Activated naive CD4-positive, alpha-beta T cell treated with anti-CD3 and anti-CD28 coated beads, Interleukin-2, amount 10 ng/mL, durations not matched to agents 7 days and 5 days (primary cell): ENCODE measurements around the gene ABCA4.
A peak's percentile ranks its signal among the peaks of the same experiment; 100 is the strongest.

Experiments
- CTCF ChIA-PET: fragments of 350-600 bp; sonication (Branson Sonifier 250); formaldehyde crosslinking; loops from one replicate; lab custom pipeline; 2021; ENCODE audit warnings: antibody characterized with exemption; lab: Charles Lee
- DNase-seq: peaks from one replicate; pipeline ENCODE4 v3.0.0-alpha.2; 2020
- H3K27ac Mint-ChIP-seq: one replicate; pipeline ENCODE4 v1.8.0; 2021; ENCODE audit warnings: mild to moderate bottlenecking, moderate library complexity, mixed read lengths
- H3K27me3 Mint-ChIP-seq: one replicate; pipeline ENCODE4 v1.8.0; 2021; ENCODE audit warnings: mild to moderate bottlenecking, mixed read lengths
- H3K36me3 Mint-ChIP-seq: one replicate; pipeline ENCODE4 v1.8.0; 2021; ENCODE audit warnings: mixed read lengths
- H3K4me1 Mint-ChIP-seq: one replicate; pipeline ENCODE4 v1.8.0; 2021; ENCODE audit warnings: mixed read lengths
- H3K4me3 Mint-ChIP-seq: one replicate; pipeline ENCODE4 v1.8.0; 2021; ENCODE audit warnings: mild to moderate bottlenecking, moderate library complexity, mixed read lengths
- H3K9me3 Mint-ChIP-seq: one replicate; pipeline ENCODE4 v1.8.0; 2021; ENCODE audit warnings: mixed read lengths

ABCA4 gene

GRCh38 chr1:94071391-94071790 is 49.6 kb downstream of the ABCA4 start:
- no peak overlapping the region for H3K4me3 Mint-ChIP-seq
- H3K36me3 Mint-ChIP-seq: no peaks in the 10 kb centered on the region
- H3K9me3 Mint-ChIP-seq: no peaks in the 10 kb centered on the region
- H3K27me3 Mint-ChIP-seq: peaks cover 30% of the 10 kb centered on the region
- peaks cover 13% of the 10 kb centered on the region for H3K4me1 Mint-ChIP-seq
- no peak for DNase-seq
- CTCF ChIA-PET: interaction anchor here (0.7 to 3.3 kb wide), 3 partner anchors 10 to 411 kb away, joined by 3 to 21 read pairs (median 3); no protein-coding TSS in a partner anchor
- H3K27ac Mint-ChIP-seq: no peak overlapping the region

GRCh38 chr1:94070865-94071264 is 50.1 kb downstream of the ABCA4 start:
- DNase-seq: no peak
- Mint-ChIP-seq H3K27ac (no peak overlapping the region), H3K27me3 (peaks cover 26% of the 10 kb centered on the region), H3K36me3 (no peaks in the 10 kb centered on the region), H3K4me1 (peaks cover 13% of the 10 kb centered on the region), H3K4me3 (no peak overlapping the region), H3K9me3 (no peaks in the 10 kb centered on the region)
- CTCF ChIA-PET: interaction anchor here (1.3 to 3.3 kb wide), 3 partner anchors 9 to 411 kb away, joined by 3 to 21 read pairs (median 4); no protein-coding TSS in a partner anchor

- CTCF ChIA-PET: interaction anchor here (1.3 kb wide), 1 partner anchor 24 kb away, joined by 4 read pairs; no protein-coding TSS in a partner anchor
- no peaks in the 10 kb centered on the region for H3K36me3 Mint-ChIP-seq
- H3K9me3 Mint-ChIP-seq: no peaks in the 10 kb centered on the region
- no peak for DNase-seq
- H3K27me3 Mint-ChIP-seq: peaks cover 18% of the 10 kb centered on the region
- no peak overlapping the region for H3K4me3 Mint-ChIP-seq
- H3K27ac Mint-ChIP-seq: peak overlapping the region; percentile 16
- H3K4me1 Mint-ChIP-seq: peaks cover 13% of the 10 kb centered on the region
Measured at GRCh38 chr1:94069919-94070285, 51.0 kb downstream of the ABCA4 start.

GRCh38 chr1:94068999-94069918 is 51.7 kb downstream of the ABCA4 start:
- no peak for DNase-seq
- CTCF ChIA-PET: no interaction called here

GRCh38 chr1:94068096-94068998 is 52.6 kb downstream of the ABCA4 start:
- H3K36me3 Mint-ChIP-seq: no peaks in the 10 kb centered on the region
- no peak overlapping the region for H3K4me3 Mint-ChIP-seq
- CTCF ChIA-PET: no interaction called here
- H3K9me3 Mint-ChIP-seq: no peaks in the 10 kb centered on the region
- peaks cover 13% of the 10 kb centered on the region for H3K4me1 Mint-ChIP-seq
- H3K27ac Mint-ChIP-seq: no peak overlapping the region
- peaks cover 24% of the 10 kb centered on the region for H3K27me3 Mint-ChIP-seq
- DNase-seq: no peak

More at GRCh38 chr1:94068999-94069918, 51.7 kb downstream of the ABCA4 start:
- Mint-ChIP-seq H3K27me3 (peaks cover 24% of the 10 kb centered on the region), H3K27ac (peak overlapping the region; percentile 16), H3K9me3 (no peaks in the 10 kb centered on the region), H3K4me1 (peaks cover 13% of the 10 kb centered on the region), H3K36me3 (no peaks in the 10 kb centered on the region), H3K4me3 (no peak overlapping the region)

- DNase-seq: no peak
- CTCF ChIA-PET: no interaction called here
- H3K4me1 Mint-ChIP-seq: peaks cover 5% of the 10 kb centered on the region
- no peaks in the 10 kb centered on the region for H3K9me3 Mint-ChIP-seq
- H3K27ac Mint-ChIP-seq: no peak overlapping the region
- no peak overlapping the region for H3K4me3 Mint-ChIP-seq
- no peaks in the 10 kb centered on the region for H3K36me3 Mint-ChIP-seq
- peaks cover 24% of the 10 kb centered on the region for H3K27me3 Mint-ChIP-seq
Measured at GRCh38 chr1:94067196-94067595, 53.8 kb downstream of the ABCA4 start.

GRCh38 chr1:94063379-94063778 is 57.6 kb downstream of the ABCA4 start:
- Mint-ChIP-seq H3K36me3 (no peaks in the 10 kb centered on the region), H3K4me1 (no peaks in the 10 kb centered on the region), H3K27ac (no peak overlapping the region), H3K4me3 (no peak overlapping the region), H3K27me3 (peaks cover 23% of the 10 kb centered on the region), H3K9me3 (no peaks in the 10 kb centered on the region)
- CTCF ChIA-PET: interaction anchor here (0.6 to 7.8 kb wide), 12 partner anchors 9 to 401 kb away, joined by 3 to 64 read pairs (median 6); partner anchors contain the start of gene ARHGAP29
- DNase-seq: no peak

- Mint-ChIP-seq H3K36me3 (no peaks in the 10 kb centered on the region), H3K27me3 (peaks cover 29% of the 10 kb centered on the region), H3K4me1 (no peaks in the 10 kb centered on the region), H3K27ac (no peak overlapping the region), H3K4me3 (no peak overlapping the region), H3K9me3 (no peaks in the 10 kb centered on the region)
- CTCF ChIA-PET: interaction anchor here (0.6 to 7.8 kb wide), 20 partner anchors 9 to 403 kb away, joined by 3 to 64 read pairs (median 4); no protein-coding TSS in a partner anchor
- peak; percentile 51 for DNase-seq
Measured at GRCh38 chr1:94061513-94062443, 59.2 kb downstream of the ABCA4 start.

GRCh38 chr1:94060720-94061119 is 60.2 kb downstream of the ABCA4 start:
- H3K36me3 Mint-ChIP-seq: no peaks in the 10 kb centered on the region
- no peak overlapping the region for H3K4me3 Mint-ChIP-seq
- peaks cover 37% of the 10 kb centered on the region for H3K27me3 Mint-ChIP-seq
- H3K4me1 Mint-ChIP-seq: no peaks in the 10 kb centered on the region
- no peaks in the 10 kb centered on the region for H3K9me3 Mint-ChIP-seq
- no peak overlapping the region for H3K27ac Mint-ChIP-seq
- CTCF ChIA-PET: interaction anchor here (1.2 to 7.8 kb wide), 5 partner anchors 11 to 275 kb away, joined by 3 to 64 read pairs (median 21); no protein-coding TSS in a partner anchor
- DNase-seq: no peak

GRCh38 chr1:94058766-94059165 is 62.2 kb downstream of the ABCA4 start:
- CTCF ChIA-PET: interaction anchor here (1.0 to 7.8 kb wide), 4 partner anchors 13 to 576 kb away, joined by 3 to 64 read pairs (median 24); no protein-coding TSS in a partner anchor
- no peaks in the 10 kb centered on the region for H3K9me3 Mint-ChIP-seq
- no peak overlapping the region for H3K27ac Mint-ChIP-seq
- H3K27me3 Mint-ChIP-seq: peaks cover 45% of the 10 kb centered on the region
- no peaks in the 10 kb centered on the region for H3K36me3 Mint-ChIP-seq
- H3K4me1 Mint-ChIP-seq: no peaks in the 10 kb centered on the region
- H3K4me3 Mint-ChIP-seq: no peak overlapping the region
- no peak for DNase-seq

GRCh38 chr1:94056996-94057395 is 64.0 kb downstream of the ABCA4 start:
- H3K4me1 Mint-ChIP-seq: no peaks in the 10 kb centered on the region
- CTCF ChIA-PET: interaction anchor here (1.2 to 3.1 kb wide), 3 partner anchors 17 to 279 kb away, joined by 3 to 14 read pairs (median 3); no protein-coding TSS in a partner anchor
- H3K4me3 Mint-ChIP-seq: no peak overlapping the region
- H3K9me3 Mint-ChIP-seq: no peaks in the 10 kb centered on the region
- no peak for DNase-seq
- H3K36me3 Mint-ChIP-seq: no peaks in the 10 kb centered on the region
- peaks cover 47% of the 10 kb centered on the region for H3K27me3 Mint-ChIP-seq
- H3K27ac Mint-ChIP-seq: no peak overlapping the region

- H3K27me3 Mint-ChIP-seq: peaks cover 47% of the 10 kb centered on the region
- no peaks in the 10 kb centered on the region for H3K4me1 Mint-ChIP-seq
- CTCF ChIA-PET: interaction anchor here (1.2 to 1.6 kb wide), 2 partner anchors 10 to 280 kb away, joined by 3 to 6 read pairs; no protein-coding TSS in a partner anchor
- no peak for DNase-seq
- H3K4me3 Mint-ChIP-seq: no peak overlapping the region
- H3K27ac Mint-ChIP-seq: no peak overlapping the region
- no peaks in the 10 kb centered on the region for H3K9me3 Mint-ChIP-seq
- H3K36me3 Mint-ChIP-seq: no peaks in the 10 kb centered on the region
Measured at GRCh38 chr1:94056171-94056570, 64.8 kb downstream of the ABCA4 start.
